Activated CD8-positive, alpha-beta memory T cell treated with anti-CD3 and anti-CD28 coated beads, Interleukin-2, amount 50 U/mL, for 24 hours (primary cell): Measurements from ENCODE around the gene SERTAD1.

Experiments
- DNase-seq: peaks from one replicate; pipeline ENCODE4 v3.0.0-alpha.2; 2020; ENCODE audit errors: extremely low read depth

SERTAD1 gene

DNA sequence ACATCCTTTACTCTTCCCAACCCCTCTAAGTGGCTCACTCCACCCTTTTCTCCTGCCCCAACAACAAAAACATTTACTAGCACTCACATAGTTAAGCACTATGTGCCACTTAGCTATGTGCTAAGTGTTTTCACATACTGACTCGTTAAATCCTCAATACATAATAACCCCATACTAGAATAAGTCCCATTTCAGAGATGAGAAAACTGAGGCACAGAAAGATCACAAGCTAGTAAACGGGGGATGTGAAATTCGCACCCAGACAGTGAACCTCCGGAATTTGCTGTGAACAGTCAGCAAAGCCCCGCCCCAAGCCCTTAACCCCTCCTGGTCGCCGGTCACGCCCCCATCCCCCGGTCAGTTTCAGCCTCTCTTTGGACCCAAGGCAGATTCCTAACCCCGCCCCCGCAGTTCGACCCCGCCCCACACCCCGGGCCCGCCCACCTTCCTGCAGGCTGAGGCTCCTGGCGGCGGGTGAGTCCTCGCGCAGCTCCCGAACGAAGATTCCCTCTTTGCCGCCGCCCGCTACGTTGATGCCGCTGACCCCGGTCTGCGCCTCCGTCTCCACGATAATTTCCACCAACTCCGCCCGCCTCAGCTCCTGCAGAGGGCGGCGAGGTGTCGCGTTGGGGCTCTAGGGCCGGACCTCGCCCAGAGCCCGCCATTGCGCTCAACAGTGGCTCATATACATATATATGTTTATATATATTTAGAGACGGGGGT, 22.4 kb downstream of the SERTAD1 start:
- DNase-seq: peak; percentile 46

GRCh38 chr19:40400559-40400958, 25.2 kb downstream of the SERTAD1 start:
- no peak for DNase-seq

DNA sequence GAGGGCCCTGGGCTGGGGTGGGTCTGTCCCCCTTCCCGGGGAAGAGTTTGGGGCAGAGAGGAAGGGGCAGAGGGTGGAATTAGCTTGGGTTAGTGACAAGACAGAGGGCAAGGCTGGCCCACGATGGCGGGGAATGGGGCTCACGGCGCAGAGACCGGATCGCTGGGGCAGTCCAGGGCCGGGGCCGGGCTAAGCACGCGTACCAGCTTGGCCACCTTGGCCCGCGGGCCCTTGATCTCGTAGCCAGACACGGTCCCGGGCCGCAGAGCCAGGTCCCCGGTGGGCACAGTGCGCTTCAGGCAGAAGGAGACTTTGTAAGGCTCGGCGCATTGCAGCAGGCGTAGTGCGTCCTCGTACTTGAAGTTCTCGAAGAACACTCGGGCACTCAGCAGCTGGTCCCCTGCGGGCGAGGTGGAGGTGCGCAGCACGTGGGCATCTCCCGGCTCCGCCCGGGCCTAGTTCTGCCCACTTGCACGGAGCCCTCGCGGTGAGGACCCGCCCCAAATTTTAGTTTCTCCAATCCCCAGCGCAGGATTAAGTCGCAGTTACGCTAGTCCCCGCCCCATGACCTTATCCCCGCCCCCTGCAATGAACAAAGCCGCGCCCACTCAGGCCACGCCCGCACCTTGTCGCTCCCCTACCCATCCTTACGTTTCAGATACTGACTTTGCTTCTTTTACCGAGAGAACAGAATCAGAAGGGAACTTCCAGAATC, 27.2 kb downstream of the SERTAD1 start:
- DNase-seq: peak; percentile 23

DNA sequence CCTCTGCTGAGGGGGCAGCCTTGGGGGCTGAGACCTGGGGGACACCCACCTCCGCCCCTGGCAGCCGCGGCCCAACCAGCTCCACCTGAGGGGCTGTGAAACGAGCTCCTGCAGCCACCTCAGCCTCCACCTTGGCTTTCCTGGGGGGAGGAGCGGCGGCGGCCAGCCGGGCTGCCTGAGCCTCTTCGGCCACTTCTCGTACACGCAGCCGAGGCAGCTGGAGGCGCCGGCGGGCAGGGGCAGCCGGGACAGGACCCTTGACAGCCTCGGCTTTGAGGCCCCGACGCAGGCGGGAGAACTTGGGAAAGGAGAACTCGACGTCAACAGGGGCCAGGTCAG, 28.3 kb downstream of the SERTAD1 start:
- no peak for DNase-seq

DNA sequence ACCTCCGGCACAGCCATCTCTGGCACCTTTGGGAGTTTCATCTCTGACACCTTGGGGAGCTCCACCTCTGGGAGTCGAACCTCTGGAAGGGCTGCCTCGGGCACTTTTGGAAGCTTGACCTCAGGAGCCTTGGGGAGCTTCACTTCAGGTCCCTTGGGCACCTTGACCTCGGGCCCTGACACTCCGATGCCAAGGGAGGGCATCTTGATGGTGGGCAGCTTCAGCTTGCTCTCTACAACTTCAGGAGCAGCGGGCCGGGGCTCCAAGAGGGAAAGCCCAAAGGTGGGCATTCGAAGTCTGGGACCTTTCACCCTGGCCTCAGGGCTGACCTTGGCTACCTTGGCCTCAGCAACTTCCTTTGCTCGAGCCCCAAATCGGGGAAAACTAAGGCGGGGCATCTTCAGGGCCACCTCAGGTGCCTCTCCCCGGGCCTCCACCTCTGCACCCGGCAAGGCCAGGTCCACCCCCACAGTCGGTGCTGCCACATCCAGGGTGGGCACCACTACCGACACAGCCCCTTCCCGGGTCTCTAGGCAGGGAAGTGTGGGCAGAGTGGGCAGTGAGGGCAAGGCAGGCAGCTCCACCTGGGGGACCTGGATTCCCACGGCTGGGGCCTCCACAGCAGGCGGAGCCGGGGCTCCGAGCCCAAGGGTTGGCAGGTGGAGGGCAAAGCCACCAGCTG, 28.8 kb downstream of the SERTAD1 start:
- no peak for DNase-seq

GRCh38 chr19:40395956-40396355, 29.8 kb downstream of the SERTAD1 start:
- no peak for DNase-seq

GRCh38 chr19:40394816-40395210, 31.0 kb downstream of the SERTAD1 start:
- no peak for DNase-seq

DNA sequence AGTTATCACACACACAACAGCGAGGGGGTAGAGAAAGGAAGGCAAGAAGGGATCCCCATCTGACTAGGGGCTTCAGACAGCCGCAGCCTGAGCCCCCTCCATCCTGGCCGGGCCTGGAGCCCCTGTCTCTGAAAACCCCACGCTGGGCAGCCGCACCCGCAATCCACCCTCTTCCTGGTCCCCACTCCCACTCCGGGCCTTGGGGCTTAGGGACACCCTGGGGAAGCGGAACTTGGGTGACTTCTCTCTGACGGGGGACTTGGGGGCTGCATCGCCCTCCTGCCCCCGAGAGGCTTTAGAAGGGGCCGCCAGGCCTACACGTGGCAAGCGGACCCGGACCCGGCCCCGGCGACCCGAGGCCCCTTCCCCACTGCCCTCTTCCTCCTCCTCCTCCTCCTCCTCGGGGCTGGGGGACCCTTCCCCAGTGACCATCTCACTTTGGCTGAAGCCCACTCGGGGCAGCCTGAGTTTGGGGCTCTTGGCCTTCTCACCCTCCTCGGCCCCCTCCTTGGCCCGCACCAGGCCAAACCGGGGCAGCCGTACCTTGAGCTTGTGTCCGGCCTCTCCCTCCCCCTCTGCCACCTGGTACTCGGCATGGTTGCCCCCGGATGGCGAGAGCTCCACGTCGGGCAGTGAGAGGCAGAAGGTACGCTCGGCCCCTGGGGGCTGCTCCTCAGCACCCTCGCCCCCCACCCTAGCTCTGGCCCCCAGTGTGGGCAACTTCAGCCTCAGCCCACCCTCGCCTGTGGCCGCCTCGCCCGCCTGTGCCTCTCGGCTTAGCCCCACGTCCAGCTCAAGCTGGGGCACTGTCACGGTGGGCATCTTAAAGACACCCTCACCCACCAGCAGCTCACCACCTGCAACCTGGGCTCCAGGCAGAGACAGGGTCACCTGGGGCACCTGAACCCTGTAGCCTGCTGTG, 31.6 kb downstream of the SERTAD1 start:
- no peak for DNase-seq

- DNase-seq: no peak
Measured at GRCh38 chr19:40392894-40393517, 32.8 kb downstream of the SERTAD1 start.

DNA sequence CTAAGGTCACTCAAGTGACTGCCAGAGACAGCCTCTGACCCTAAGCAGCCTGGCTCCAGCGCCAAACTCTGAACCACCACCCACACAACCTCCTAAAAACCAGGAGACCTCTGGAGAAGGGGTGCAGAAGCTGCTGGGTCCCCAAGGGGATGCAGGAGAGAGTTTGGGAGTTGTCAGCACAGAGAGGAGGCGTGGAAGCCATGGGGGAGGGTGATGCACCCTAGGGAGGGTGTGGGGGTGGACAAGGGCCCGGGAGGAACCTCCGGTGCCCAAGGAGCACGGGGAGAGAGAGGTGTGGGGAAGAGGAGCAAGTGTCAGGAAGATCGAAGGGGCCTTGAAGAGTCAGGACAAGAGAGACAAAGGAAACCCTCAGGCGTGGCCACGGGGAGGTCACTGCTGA, 33.7 kb downstream of the SERTAD1 start:
- no peak for DNase-seq

- no peak for DNase-seq
Measured at GRCh38 chr19:40390084-40390742, 35.6 kb downstream of the SERTAD1 start, which contains the start of gene HIPK4. Gene HIPK4, minus strand, starts transcription at chr19:40390181. Its CDS starts 279 bp downstream, at chr19:40389902.

- no peak for DNase-seq
Measured at GRCh38 chr19:40389404-40390083, 36.2 kb downstream of the SERTAD1 start.

- DNase-seq: no peak
Measured at GRCh38 chr19:40388481-40388880, 37.3 kb downstream of the SERTAD1 start.

DNA sequence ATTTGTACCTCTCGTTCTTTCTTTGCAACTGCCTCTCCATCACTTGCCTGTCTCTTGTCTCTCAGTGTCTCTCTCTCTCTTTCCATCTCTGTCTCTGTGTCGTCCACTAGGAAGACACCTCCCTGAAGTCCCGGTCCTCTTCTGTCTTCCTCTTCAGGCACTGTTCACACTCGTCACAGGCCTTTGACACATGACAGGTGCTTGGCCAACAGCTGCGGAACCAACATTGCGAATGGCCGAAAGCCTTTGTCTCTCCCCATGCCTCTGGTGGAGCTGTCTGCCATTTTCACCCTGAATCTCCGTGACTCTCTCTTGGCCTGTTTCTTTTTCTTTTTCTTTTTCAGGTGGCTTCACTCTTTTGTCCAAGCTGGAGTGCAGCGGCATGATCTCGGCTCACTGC, 38.6 kb downstream of the SERTAD1 start:
- DNase-seq: no peak

- no peak for DNase-seq
Measured at GRCh38 chr19:40383668-40384248, 42.0 kb downstream of the SERTAD1 start.

GRCh38 chr19:40381321-40381720, 44.5 kb downstream of the SERTAD1 start:
- no peak for DNase-seq

GRCh38 chr19:40380199-40381037, 45.4 kb downstream of the SERTAD1 start:
- DNase-seq: no peak

DNA sequence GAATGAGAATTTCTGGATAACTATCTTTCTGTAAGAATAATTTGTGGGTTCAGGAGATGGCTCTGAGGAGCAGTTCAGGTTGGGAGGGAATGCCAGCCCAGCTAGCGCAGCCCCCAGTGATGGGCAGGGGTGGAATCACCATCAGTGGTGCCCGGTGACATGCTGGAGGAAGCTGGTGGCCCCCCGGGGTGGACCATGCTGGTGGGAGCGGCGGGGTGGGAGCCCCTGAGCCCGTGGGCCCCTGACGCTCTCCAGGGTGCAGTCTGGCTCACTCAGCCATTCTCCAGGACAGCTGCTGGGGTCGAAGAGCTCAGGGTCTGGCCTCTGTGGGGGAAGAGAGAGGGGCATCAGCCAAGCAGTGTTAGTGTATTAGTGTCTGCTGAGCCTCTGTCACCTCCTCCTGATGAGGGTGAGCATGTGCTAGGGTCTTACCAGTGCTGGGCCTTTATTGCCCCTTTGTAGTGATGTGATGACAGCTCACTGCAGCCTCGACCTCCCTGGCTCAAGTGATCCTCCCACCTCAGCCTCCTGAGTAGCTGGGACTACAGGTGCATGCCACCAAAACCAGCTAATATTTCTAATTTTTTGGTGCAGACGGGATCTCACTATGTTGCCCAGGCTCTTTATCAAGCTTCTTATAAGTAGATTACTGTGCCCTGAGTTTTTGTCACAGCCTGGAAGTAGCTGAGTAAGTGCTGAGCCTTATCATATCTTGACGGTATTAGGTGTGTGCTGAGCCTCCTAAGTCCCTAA, 46.2 kb downstream of the SERTAD1 start:
- DNase-seq: no peak
